ENCODE results near the gene DCDC2. TPM values are rescaled to one million over a fixed set of nuclear protein-coding genes. Genes with fewer than 3 reads are reported as not detected.
A peak's percentile ranks its signal among the peaks of the same experiment; 100 is the strongest.
"Not testable (repeated sequence)": the region's sequence is repeated elsewhere in the genome, so short reads cannot be mapped to it uniquely, and the experiment has no call there.

The DCDC2 gene
- total RNA-seq, 2 donors from 2014 or later: 0.05 TPM; not detected in 1

- ATAC-seq (no peak), DNase-seq (no peak)
- intact Hi-C loops (cut with DNase I): no loop called here
Measured at GRCh38 chr6:24240380-24240928, 117.4 kb downstream of the DCDC2 start.

- intact Hi-C loops (cut with DNase I): no loop called here
- no peak for DNase-seq
- ATAC-seq: no peak
Measured at GRCh38 chr6:24238700-24239099, 119.2 kb downstream of the DCDC2 start.

GRCh38 chr6:24236779-24237178 is 121.1 kb downstream of the DCDC2 start:
- intact Hi-C loops (cut with DNase I); DNase-seq; ATAC-seq: not testable (repeated sequence)

GRCh38 chr6:24233813-24234442 is 123.9 kb downstream of the DCDC2 start:
- ATAC-seq: no peak
- no peak for DNase-seq
- intact Hi-C loops (cut with DNase I): no loop called here

- no peak for ATAC-seq
- DNase-seq: no peak
- intact Hi-C loops (cut with DNase I): no loop called here
Measured at GRCh38 chr6:24231438-24231977, 126.4 kb downstream of the DCDC2 start.

- ATAC-seq: no peak
- no peak for DNase-seq
- intact Hi-C loops (cut with DNase I): no loop called here
Measured at GRCh38 chr6:24229696-24230405, 128.0 kb downstream of the DCDC2 start.

GRCh38 chr6:24228681-24229255 is 129.1 kb downstream of the DCDC2 start:
- intact Hi-C loops (cut with DNase I): no loop called here
- DNase-seq: no peak
- peak in 1 of 2 donors; percentile 72 for ATAC-seq

- ATAC-seq (no peak), DNase-seq (no peak)
- intact Hi-C loops (cut with DNase I): no loop called here
Measured at GRCh38 chr6:24228123-24228522, 129.7 kb downstream of the DCDC2 start.

- no peak for DNase-seq
- ATAC-seq: no peak
- intact Hi-C loops (cut with DNase I): no loop called here
Measured at GRCh38 chr6:24227556-24227955, 130.3 kb downstream of the DCDC2 start.

- intact Hi-C loops (cut with DNase I): no loop called here
- DNase-seq (no peak), ATAC-seq (no peak)
Measured at GRCh38 chr6:24226541-24226940, 131.3 kb downstream of the DCDC2 start.

- DNase-seq: no peak
- ATAC-seq: no peak
- intact Hi-C loops (cut with DNase I): no loop called here
Measured at GRCh38 chr6:24225838-24226237, 132.0 kb downstream of the DCDC2 start.

- ATAC-seq: no peak
- no peak for DNase-seq
- intact Hi-C loops (cut with DNase I): no loop called here
Measured at GRCh38 chr6:24223115-24223919, 134.5 kb downstream of the DCDC2 start.

- ATAC-seq (no peak), DNase-seq (no peak)
- intact Hi-C loops (cut with DNase I): loop anchor here in 1 of 2 donors (10.0 kb wide), 1 partner anchor 745 kb away; no protein-coding TSS in a partner anchor
Measured at GRCh38 chr6:24219670-24220069, 138.2 kb downstream of the DCDC2 start.

- intact Hi-C loops (cut with DNase I): loop anchor here in 1 of 2 donors (10.0 kb wide), 1 partner anchor 740 kb away; no protein-coding TSS in a partner anchor
- ATAC-seq (no peak), DNase-seq (no peak)
Measured at GRCh38 chr6:24214984-24215383, 142.9 kb downstream of the DCDC2 start.

- intact Hi-C loops (cut with DNase I): no loop called here
- DNase-seq (no peak), ATAC-seq (no peak)
Measured at GRCh38 chr6:24207413-24207812, 150.4 kb downstream of the DCDC2 start.

GRCh38 chr6:24205020-24205492 is 152.8 kb downstream of the DCDC2 start:
- intact Hi-C loops (cut with DNase I): no loop called here
- ATAC-seq: peak in 1 of 2 donors; percentile 31

GRCh38 chr6:24204113-24204512 is 153.7 kb downstream of the DCDC2 start:
- DNase-seq; ATAC-seq; intact Hi-C loops (cut with DNase I): not testable (repeated sequence)

More at GRCh38 chr6:24205020-24205492, 152.8 kb downstream of the DCDC2 start:
- DNase-seq: no peak

GRCh38 chr6:24197892-24198291 is 160.0 kb downstream of the DCDC2 start:
- no peak for ATAC-seq
- intact Hi-C loops (cut with DNase I): no loop called here
- DNase-seq: no peak

Measured in left cardiac atrium (tissue), 4 donors.